Astrocyte (in vitro differentiated cells and primary cell): Measurements from ENCODE around the gene SHROOM1. TPM values are rescaled to one million over a fixed set of nuclear protein-coding genes. Genes with fewer than 3 reads are reported as not detected.

ENCODE experiments used
- DNase-seq: peaks from one replicate; pipeline ENCODE4 v3.0.0-alpha.2; 2010; ENCODE audit warnings: low read depth
- FAIRE-seq: peaks from 2 replicates; lab custom pipeline; 2011; peaks lifted over from hg19 to GRCh38; lab: Jason Lieb, UNC
- H2AFZ ChIP-seq: 2 replicates; pipeline ENCODE4 v1.6.0; 2012; ENCODE audit warnings: low read depth, low read length, inconsistent platforms
- H3K27ac ChIP-seq: 2 replicates; pipeline ENCODE4 v1.5.1; 2011; ENCODE audit warnings: low read depth, low read length, inconsistent platforms
- H3K27me3 ChIP-seq: 2 replicates; pipeline ENCODE4 v1.6.0; 2011; ENCODE audit warnings: low read length, inconsistent platforms; ENCODE audit not compliant: insufficient read depth
- H3K36me3 ChIP-seq: 2 replicates; pipeline ENCODE4 v1.5.1; 2011; ENCODE audit warnings: low read length, inconsistent platforms; ENCODE audit not compliant: insufficient read depth
- H3K4me1 ChIP-seq: 2 replicates; pipeline ENCODE4 v1.5.1; 2011; ENCODE audit warnings: low read length, inconsistent platforms; ENCODE audit not compliant: insufficient read depth
- H3K4me2 ChIP-seq: 2 replicates; pipeline ENCODE4 v1.6.0; 2012; ENCODE audit warnings: low read length, inconsistent platforms
- H3K4me3 ChIP-seq: 2 replicates; pipeline ENCODE4 v1.5.1; 2011; ENCODE audit warnings: low read depth, mild to moderate bottlenecking, low read length, inconsistent platforms; ENCODE audit not compliant: insufficient read depth
- H3K79me2 ChIP-seq: 2 replicates; pipeline ENCODE4 v1.6.0; 2012; ENCODE audit warnings: mild to moderate bottlenecking, low read length, inconsistent platforms; ENCODE audit not compliant: insufficient read depth
- H3K9ac ChIP-seq: 2 replicates; pipeline ENCODE4 v1.6.0; 2012; ENCODE audit warnings: mild to moderate bottlenecking, low read length, inconsistent platforms
- H3K9me3 ChIP-seq: 2 replicates; pipeline ENCODE4 v1.5.1; 2012; ENCODE audit warnings: low read depth, mild to moderate bottlenecking, low read length, inconsistent platforms; ENCODE audit not compliant: insufficient read depth
- H4K20me1 ChIP-seq: 2 replicates; pipeline ENCODE4 v1.6.0; 2012; ENCODE audit warnings: low read length, inconsistent platforms; ENCODE audit not compliant: insufficient read depth
- H3K27ac Mint-ChIP-seq: one replicate; pipeline ENCODE4 v1.8.0; 2021; ENCODE audit warnings: mild to moderate bottlenecking, mixed read lengths; ENCODE audit not compliant: unreplicated experiment
- H3K27me3 Mint-ChIP-seq: one replicate; pipeline ENCODE4 v1.8.0; 2021; ENCODE audit warnings: low read depth, mixed read lengths; ENCODE audit not compliant: unreplicated experiment
- H3K36me3 Mint-ChIP-seq: one replicate; pipeline ENCODE4 v1.8.0; 2021; ENCODE audit warnings: low read depth, mixed read lengths; ENCODE audit not compliant: unreplicated experiment
- H3K4me1 Mint-ChIP-seq: one replicate; pipeline ENCODE4 v1.8.0; 2021; ENCODE audit warnings: low read depth, mixed read lengths; ENCODE audit not compliant: unreplicated experiment
- H3K4me3 Mint-ChIP-seq: one replicate; pipeline ENCODE4 v1.8.0; 2021; ENCODE audit warnings: mild to moderate bottlenecking, moderate library complexity, mixed read lengths; ENCODE audit not compliant: unreplicated experiment
- H3K9me3 Mint-ChIP-seq: one replicate; pipeline ENCODE4 v1.8.0; 2021; ENCODE audit warnings: mild to moderate bottlenecking, mixed read lengths; ENCODE audit not compliant: unreplicated experiment
- CTCF ChIP-seq: IDR thresholded peaks from 2 replicates; pipeline ENCODE4 v1.5.1; 2011; ENCODE audit warnings: low read depth, mild to moderate bottlenecking, inconsistent platforms, low read length, moderate library complexity; ENCODE audit not compliant: insufficient read depth
- EZH2 ChIP-seq: IDR thresholded peaks from 2 replicates; pipeline ENCODE4 v1.6.1; 2012; ENCODE audit warnings: mild to moderate bottlenecking, low read length, inconsistent platforms; ENCODE audit not compliant: insufficient read depth
- total RNA-seq: library from RNA; stranded (reverse); gene quantifications from 2 replicates; pipeline ENCODE4 v1.2.1, GENCODE V29; 2021

SHROOM1 gene
- total RNA-seq, 1 donor from 2014 or later, result 5.0 TPM

- H3K27ac Mint-ChIP-seq, result no peak overlapping the region
- peaks cover 2% of the 10 kb centered on the region for H3K9me3 Mint-ChIP-seq
- Histone ChIP-seq H3K27me3 (no peaks in the 10 kb centered on the region), H3K4me1 (peaks cover 14% of the 10 kb centered on the region), H3K27ac (no peak overlapping the region), H3K9me3 (no peaks in the 10 kb centered on the region), H4K20me1 (no peaks in the 10 kb centered on the region), H3K9ac (no peak overlapping the region), H3K79me2 (no peaks in the 10 kb centered on the region), H2AFZ (no peak overlapping the region), H3K36me3 (no peaks in the 10 kb centered on the region), H3K4me2 (no peak overlapping the region), H3K4me3 (no peak overlapping the region)
- no peak for DNase-seq
- H3K4me1 Mint-ChIP-seq, result peaks cover 14% of the 10 kb centered on the region
- FAIRE-seq, result no peak
- no peak for TF ChIP-seq CTCF
- TF ChIP-seq EZH2, result no peak
- H3K27me3 Mint-ChIP-seq, result no peaks in the 10 kb centered on the region
- H3K36me3 Mint-ChIP-seq, result no peaks in the 10 kb centered on the region
- no peak overlapping the region for H3K4me3 Mint-ChIP-seq
Measured at GRCh38 chr5:132840896-132841295, 10.4 kb upstream of the SHROOM1 start.

DNA sequence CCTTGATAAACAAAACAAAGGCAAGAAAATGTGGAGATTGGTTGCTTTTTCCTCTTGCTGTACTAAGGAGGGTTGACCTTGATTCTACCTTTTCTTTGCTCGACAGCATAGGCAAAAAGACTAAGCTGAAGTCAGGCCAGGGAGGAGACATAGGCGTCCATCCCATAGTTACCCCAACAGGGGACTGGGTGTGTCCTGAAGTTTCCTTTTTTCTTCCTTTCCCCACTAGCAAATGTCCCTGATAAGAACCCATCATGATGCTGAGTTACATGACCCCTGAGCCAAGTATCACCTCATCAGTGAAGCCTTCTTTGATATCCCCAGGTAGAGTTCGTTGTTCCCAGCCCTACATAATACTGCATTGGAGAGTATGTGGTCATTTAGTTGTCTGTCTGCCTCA is 9.9 kb upstream of the SHROOM1 start:
- FAIRE-seq (no peak), DNase-seq (no peak)
- Mint-ChIP-seq H3K4me1 (peaks cover 14% of the 10 kb centered on the region), H3K9me3 (peaks cover 2% of the 10 kb centered on the region), H3K36me3 (no peaks in the 10 kb centered on the region), H3K27ac (peak overlapping the region; percentile 69), H3K4me3 (no peak overlapping the region), H3K27me3 (no peaks in the 10 kb centered on the region)
- Histone ChIP-seq H3K4me2 (peak overlapping the region; percentile 56), H3K4me3 (no peak overlapping the region), H3K36me3 (no peaks in the 10 kb centered on the region), H2AFZ (peak overlapping the region; percentile 74), H3K9me3 (no peaks in the 10 kb centered on the region), H3K79me2 (no peaks in the 10 kb centered on the region), H3K4me1 (peaks cover 14% of the 10 kb centered on the region), H3K9ac (peak overlapping the region; percentile 41), H4K20me1 (no peaks in the 10 kb centered on the region), H3K27ac (no peak overlapping the region), H3K27me3 (no peaks in the 10 kb centered on the region)
- no peak for TF ChIP-seq EZH2
- TF ChIP-seq CTCF, result no peak

DNA sequence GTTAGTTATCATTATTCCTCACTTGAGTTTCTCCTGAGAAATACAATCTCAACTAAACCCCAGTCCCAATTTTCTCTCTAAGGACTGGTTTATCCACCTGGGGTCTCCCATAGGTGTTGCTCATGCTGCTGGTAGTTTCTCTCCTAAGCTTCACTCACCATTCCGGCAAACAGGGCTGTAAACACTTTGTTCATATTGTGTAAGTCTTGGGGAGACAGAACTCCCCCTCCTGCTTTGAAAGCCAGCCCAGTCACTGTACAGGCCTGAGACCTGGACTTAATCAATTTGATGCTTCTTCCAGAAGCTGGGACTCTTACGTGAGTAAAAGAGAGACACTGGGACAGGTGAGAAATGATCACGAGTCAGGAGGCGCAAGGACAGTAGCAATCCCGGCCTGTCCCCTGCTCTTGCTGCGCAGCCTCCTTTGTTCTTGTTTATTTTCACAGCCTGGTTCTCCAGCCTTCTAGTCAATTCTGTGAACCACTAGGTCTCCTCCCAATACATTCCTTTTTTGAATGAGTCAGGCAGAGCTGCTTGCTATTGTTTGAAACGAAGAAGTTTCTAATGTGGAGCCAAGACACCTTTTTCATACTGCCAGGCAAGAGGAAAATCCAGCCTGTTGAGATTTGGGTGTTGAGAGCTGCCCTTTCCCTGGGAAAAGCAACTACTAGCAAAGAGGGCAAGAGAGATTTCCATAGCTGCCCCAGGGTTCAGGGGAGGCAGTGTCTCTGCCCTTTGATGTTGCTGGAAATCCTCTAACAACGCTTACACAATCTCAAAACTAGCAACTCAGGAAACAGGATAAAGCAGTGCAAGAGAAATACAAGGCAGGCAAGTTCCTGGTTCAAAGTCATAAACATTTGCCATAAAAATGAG is 9.2 kb upstream of the SHROOM1 start:
- peak overlapping the region; percentile 9 for H3K4me3 Mint-ChIP-seq
- Histone ChIP-seq H3K4me3 (no peak overlapping the region), H3K4me2 (peak overlapping the region; percentile 56), H3K79me2 (no peaks in the 10 kb centered on the region), H3K36me3 (no peaks in the 10 kb centered on the region), H3K27me3 (no peaks in the 10 kb centered on the region), H4K20me1 (no peaks in the 10 kb centered on the region), H3K9ac (peak overlapping the region; percentile 41), H3K9me3 (no peaks in the 10 kb centered on the region), H3K4me1 (peaks cover 14% of the 10 kb centered on the region), H2AFZ (peak overlapping the region; percentile 74), H3K27ac (peak overlapping the region; percentile 52)
- TF ChIP-seq EZH2, result no peak
- no peak for TF ChIP-seq CTCF
- H3K4me1 Mint-ChIP-seq, result peaks cover 14% of the 10 kb centered on the region
- H3K9me3 Mint-ChIP-seq, result peaks cover 2% of the 10 kb centered on the region
- H3K27me3 Mint-ChIP-seq, result no peaks in the 10 kb centered on the region
- H3K36me3 Mint-ChIP-seq, result no peaks in the 10 kb centered on the region
- DNase-seq (peak; percentile 82), FAIRE-seq (no peak)
- H3K27ac Mint-ChIP-seq, result peak overlapping the region; percentile 69
